Stimulated activated CD4-positive, alpha-beta T cell treated with anti-CD3 and anti-CD28 coated beads, Interleukin-2, amount 100 ng/mL, for 24 hours (primary cell): ENCODE data around the gene HPCAL1.
"Not testable (repeated sequence)": the region's sequence is repeated elsewhere in the genome, so short reads cannot be mapped to it uniquely, and the experiment has no call there.

Experiments used
- DNase-seq, 2 donors: peaks; one replicate each; pipeline ENCODE4 v3.0.0-alpha.2; 2020

HPCAL1 gene

GRCh38 chr2:10285191-10285555 is 17.5 kb upstream of the HPCAL1 start:
- DNase-seq, result no peak

GRCh38 chr2:10285556-10286198 is 17.0 kb upstream of the HPCAL1 start:
- DNase-seq, result no peak

GRCh38 chr2:10286216-10287037 is 16.3 kb upstream of the HPCAL1 start:
- DNase-seq, result no peak

GRCh38 chr2:10287761-10288160 is 14.9 kb upstream of the HPCAL1 start:
- no peak for DNase-seq

GRCh38 chr2:10288606-10289005 is 14.1 kb upstream of the HPCAL1 start:
- no peak for DNase-seq

GRCh38 chr2:10289352-10289751 is 13.4 kb upstream of the HPCAL1 start:
- DNase-seq, result no peak

- no peak for DNase-seq
Measured at GRCh38 chr2:10289891-10290290, 12.8 kb upstream of the HPCAL1 start.

- DNase-seq, result not testable (repeated sequence)
Measured at GRCh38 chr2:10291376-10291775, 11.3 kb upstream of the HPCAL1 start.

- DNase-seq, result no peak
Measured at GRCh38 chr2:10292033-10292432, 10.7 kb upstream of the HPCAL1 start.

GRCh38 chr2:10293603-10294002 is 9.1 kb upstream of the HPCAL1 start:
- no peak for DNase-seq

- no peak for DNase-seq
Measured at GRCh38 chr2:10294077-10294476, 8.6 kb upstream of the HPCAL1 start.

- not testable (repeated sequence) for DNase-seq
Measured at GRCh38 chr2:10295649-10296048, 7.1 kb upstream of the HPCAL1 start.

- DNase-seq, result no peak
Measured at GRCh38 chr2:10296142-10296541, 6.6 kb upstream of the HPCAL1 start.

- DNase-seq, result no peak
Measured at GRCh38 chr2:10297191-10297830, 5.4 kb upstream of the HPCAL1 start.

- DNase-seq, result peak; percentile 63 to 67
Measured at GRCh38 chr2:10297959-10298531, 4.7 kb upstream of the HPCAL1 start.

GRCh38 chr2:10298777-10299176 is 3.9 kb upstream of the HPCAL1 start:
- not testable (repeated sequence) for DNase-seq

GRCh38 chr2:10300328-10300920 is 2.3 kb upstream of the HPCAL1 start:
- no peak for DNase-seq

- DNase-seq, result peak in 1 of 2 donors; percentile 28
Measured at GRCh38 chr2:10300997-10301940, 1.4 kb upstream of the HPCAL1 start.

- peak in 1 of 2 donors; percentile 24 for DNase-seq
Measured at GRCh38 chr2:10301941-10302478, 694 bp upstream of the HPCAL1 start.

- DNase-seq, result peak; percentile 40 to 41
Measured at GRCh38 chr2:10303181-10303693, 533 bp downstream of the HPCAL1 start.

- peak; percentile 47 to 55 for DNase-seq
Measured at GRCh38 chr2:10303694-10304378, 1.1 kb downstream of the HPCAL1 start.
